Stimulated activated CD8-positive, alpha-beta memory T cell treated with anti-CD3 and anti-CD28 coated beads, Interleukin-7, amount 100 ng/mL, for 48 hours (primary cell): ENCODE results near the gene RASA3.

Experiments used
- DNase-seq, 2 donors: peaks; one replicate each; pipeline ENCODE4 v3.0.0-alpha.2; 2020; ENCODE audit warnings: low read depth in 1 of 2; ENCODE audit errors: extremely low read depth in 1 of 2

The RASA3 gene

GRCh38 chr13:114059428-114059827, 73.0 kb downstream of the RASA3 start:
- DNase-seq, result no peak

DNA sequence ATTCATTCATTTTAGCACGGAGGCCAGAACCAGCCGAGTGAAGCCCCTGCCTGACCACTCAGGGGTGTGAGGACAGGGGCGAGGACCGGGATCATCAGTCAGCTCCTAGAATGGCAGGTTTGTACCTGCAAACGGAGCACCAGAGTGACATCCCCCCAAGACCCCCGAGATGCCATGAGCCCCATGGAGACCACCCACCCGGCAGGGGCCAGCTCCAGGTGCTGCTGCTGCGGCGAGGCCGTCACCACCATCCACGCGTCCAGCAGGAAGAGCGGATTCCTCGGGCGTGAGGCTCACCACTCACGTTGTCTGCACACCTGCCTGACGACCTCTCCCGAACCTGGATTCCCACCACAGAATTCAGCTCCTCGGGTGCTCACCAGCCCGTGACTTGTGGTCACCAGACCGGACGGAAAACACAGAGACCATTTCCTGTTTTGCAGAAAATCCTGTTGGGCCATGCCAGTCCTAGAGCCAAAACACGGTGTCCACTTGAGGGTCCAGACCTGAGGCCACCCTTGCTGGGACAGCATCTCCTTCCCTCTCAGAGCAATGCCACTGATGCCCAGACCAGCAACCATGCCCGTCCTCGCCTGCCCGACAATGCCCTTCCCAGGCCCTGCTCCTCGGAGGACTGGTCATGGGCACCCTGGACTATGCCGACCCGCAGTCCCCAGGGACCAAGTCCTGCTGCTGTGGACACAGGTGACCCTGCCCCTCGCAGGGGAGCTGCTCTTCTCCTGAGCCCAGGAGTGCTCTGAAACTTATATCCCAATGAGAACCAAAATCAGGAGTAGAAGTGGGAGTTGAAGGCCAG, 74.2 kb downstream of the RASA3 start:
- DNase-seq, result no peak

GRCh38 chr13:114057166-114058050, 75.0 kb downstream of the RASA3 start:
- DNase-seq, result no peak

- DNase-seq, result no peak
Measured at GRCh38 chr13:114056205-114057013, 76.0 kb downstream of the RASA3 start.

DNA sequence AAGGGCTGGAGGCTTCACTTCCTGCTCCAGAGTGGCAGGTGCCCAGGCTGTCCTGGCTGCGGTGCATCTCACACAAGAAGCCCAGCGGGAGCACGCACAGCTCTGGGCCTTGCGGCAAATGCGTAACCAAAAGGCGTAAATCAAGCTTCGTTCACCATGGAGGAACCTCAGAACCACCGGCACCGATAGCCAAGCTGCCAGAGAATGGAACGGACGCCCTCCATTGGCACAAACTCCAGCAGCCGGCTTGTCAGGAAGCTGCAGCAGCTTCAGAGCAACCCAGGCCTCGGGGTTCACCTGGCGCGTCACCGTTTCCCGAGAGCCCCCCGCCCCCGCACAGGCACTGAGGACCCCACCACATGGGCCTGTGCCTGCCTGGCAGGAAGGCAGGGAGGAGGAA, 76.7 kb downstream of the RASA3 start:
- DNase-seq, result no peak

DNA sequence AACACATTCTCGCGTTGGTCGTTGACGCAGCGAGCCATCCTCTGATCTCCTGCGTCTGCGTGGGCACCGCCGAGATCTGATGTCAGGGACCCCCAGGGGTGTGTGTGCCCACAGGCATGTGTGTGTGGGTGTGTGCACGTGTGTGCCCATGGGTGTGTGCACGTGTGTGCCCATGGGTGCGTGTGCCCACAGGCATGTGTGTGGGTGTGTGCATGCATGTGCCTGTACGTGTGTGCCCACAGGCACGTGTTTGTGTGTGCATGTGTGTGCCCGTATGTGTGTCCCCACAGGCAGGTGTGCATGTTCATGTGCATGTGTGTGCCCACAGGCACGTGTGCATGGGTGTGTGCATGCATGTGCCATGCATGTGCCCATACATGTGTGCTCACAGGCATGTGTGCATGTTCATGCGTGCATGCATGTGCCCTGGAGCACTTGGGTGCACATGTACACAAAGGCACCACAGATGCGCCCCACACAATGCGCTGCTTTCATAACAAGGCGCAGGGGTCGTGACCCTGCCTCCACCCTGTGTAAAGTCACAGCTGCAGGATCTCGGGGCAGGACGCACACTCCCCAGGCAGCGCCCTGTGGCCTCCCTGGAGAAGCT, 77.5 kb downstream of the RASA3 start:
- DNase-seq, result no peak

- DNase-seq, result no peak
Measured at GRCh38 chr13:114054264-114054663, 78.2 kb downstream of the RASA3 start.

- no peak for DNase-seq
Measured at GRCh38 chr13:114053026-114053425, 79.4 kb downstream of the RASA3 start.

GRCh38 chr13:114050536-114051450, 81.6 kb downstream of the RASA3 start:
- DNase-seq, result no peak

GRCh38 chr13:114049626-114050101, 82.8 kb downstream of the RASA3 start:
- no peak for DNase-seq

- DNase-seq, result peak; percentile 53 to 72
Measured at GRCh38 chr13:114049026-114049425, 83.4 kb downstream of the RASA3 start.

DNA sequence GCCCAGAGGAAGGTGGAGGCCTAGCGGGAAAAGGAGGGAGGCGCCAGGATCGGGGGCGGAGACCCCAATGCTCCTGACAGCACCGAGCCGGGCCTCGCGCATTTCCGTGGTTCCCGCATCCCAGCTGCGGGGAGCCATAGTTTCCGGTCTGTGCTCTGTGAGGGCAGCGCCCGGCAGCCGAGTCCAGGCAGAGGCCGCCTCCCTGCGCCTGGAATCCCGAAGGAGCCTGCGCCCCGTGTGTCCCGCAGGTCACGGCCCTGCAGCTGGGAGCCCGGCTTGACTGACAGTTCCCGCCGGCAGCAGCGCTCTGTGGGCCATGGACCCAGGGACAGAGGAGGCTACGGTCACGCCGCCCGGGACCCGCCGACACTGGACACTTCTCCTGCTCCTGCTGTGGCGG, 84.0 kb downstream of the RASA3 start:
- DNase-seq, result no peak

DNA sequence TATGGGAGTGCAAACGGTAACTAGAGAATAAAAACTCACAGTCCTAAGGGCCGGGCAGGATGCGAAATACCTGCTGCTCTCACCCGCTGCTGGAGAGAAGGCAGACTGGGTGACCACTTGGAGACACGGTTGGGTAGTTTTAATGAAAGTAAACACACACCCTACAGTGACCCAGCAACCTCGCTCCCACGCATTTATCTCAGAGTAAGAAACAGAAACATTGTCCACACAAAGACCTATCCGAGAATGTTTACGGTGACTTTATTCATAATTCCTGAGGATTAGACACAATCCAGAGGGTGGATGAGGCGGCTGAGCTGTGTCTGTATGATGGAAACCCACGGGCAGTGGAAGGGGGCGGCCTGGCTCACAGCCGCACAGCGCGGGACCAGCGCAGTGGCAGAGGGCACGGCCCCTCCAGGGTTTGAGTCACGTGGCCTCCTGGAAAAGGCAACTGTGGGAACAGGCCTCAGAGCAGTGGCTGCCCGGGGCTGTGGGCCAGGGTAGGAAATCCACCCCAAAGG, 85.0 kb downstream of the RASA3 start:
- DNase-seq, result no peak

GRCh38 chr13:114046431-114046975, 85.9 kb downstream of the RASA3 start:
- DNase-seq, result no peak

- DNase-seq, result no peak
Measured at GRCh38 chr13:114045113-114045735, 87.2 kb downstream of the RASA3 start.

DNA sequence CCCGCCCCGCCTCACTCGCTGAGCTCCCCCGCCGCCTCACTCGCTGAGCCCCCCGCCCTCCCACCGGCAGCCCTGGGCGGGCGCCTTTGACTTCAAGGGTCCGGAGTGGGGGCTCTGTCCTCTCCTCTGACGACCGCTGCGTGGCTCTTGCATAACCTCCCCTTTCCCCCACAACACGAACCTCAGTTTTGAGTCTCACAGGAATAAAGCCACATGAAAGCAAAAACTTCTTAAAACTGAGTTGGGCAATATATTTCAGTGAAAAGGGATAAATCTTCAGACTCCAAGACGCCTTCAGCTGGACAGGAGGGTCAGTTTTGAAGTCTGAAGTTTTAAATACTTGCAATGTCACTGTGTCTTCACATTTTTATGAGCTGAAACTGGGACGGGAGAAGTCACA, 87.9 kb downstream of the RASA3 start:
- DNase-seq, result no peak

DNA sequence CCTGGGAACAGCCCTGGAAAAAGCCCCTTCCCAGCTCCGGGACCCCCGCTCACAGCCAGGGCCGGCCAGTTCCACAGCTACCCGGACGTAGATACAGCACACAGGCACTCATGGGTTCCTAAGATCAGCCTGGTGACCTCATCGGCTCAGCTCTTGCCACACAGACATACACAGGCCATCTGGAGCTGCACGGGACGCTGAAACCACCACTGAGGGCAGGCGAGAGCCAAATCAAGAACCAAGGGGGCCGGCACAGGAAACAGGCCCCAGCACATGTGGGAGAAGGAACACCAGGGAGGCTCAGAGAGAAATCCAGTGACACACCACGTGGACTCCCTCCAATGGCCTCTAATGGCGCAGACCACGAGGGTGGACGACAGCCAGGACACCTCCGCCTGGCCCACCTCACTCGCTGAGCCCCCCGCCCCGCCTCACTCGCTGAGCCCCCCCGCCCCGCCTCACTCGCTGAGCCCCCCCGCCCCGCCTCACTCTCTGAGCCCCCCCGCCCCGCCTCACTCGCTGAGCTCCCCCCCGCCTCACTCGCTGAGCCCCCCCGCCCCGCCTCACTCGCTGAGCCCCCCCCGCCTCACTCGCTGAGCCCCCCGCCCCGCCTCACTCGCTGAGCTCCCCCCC, 88.9 kb downstream of the RASA3 start:
- DNase-seq, result no peak
